PC-3 (cell line): ENCODE data around the gene GRIN1.

Experiments used
- EZH2 ChIP-seq: fragments of 300-600 bp; sonication (generic); IDR thresholded peaks from one replicate; pipeline ENCODE4 v1.6.1; 2017; ENCODE audit warnings: antibody characterized with exemption, mild to moderate bottlenecking, low read length; ENCODE audit not compliant: unreplicated experiment
- EZH2phosphoT487 ChIP-seq: fragments of 300-600 bp; sonication (generic); IDR thresholded peaks from 2 replicates; pipeline ENCODE4 v1.6.1; 2018; ENCODE audit warnings: mild to moderate bottlenecking, antibody characterized with exemption, low read length, borderline replicate concordance
- TF ChIP-seq, protein P1 (sequence below): fragments of 300-600 bp; sonication (generic); conservative IDR thresholded peaks from 2 replicates; pipeline ENCODE4 v1.5.1; 2017; ENCODE audit warnings: antibody characterized with exemption, low read depth, mild to moderate bottlenecking, low read length

- TF ChIP-seq, protein P1, sequence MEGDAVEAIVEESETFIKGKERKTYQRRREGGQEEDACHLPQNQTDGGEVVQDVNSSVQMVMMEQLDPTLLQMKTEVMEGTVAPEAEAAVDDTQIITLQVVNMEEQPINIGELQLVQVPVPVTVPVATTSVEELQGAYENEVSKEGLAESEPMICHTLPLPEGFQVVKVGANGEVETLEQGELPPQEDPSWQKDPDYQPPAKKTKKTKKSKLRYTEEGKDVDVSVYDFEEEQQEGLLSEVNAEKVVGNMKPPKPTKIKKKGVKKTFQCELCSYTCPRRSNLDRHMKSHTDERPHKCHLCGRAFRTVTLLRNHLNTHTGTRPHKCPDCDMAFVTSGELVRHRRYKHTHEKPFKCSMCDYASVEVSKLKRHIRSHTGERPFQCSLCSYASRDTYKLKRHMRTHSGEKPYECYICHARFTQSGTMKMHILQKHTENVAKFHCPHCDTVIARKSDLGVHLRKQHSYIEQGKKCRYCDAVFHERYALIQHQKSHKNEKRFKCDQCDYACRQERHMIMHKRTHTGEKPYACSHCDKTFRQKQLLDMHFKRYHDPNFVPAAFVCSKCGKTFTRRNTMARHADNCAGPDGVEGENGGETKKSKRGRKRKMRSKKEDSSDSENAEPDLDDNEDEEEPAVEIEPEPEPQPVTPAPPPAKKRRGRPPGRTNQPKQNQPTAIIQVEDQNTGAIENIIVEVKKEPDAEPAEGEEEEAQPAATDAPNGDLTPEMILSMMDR = no peak
- TF ChIP-seq EZH2 = no peak
- no peak for TF ChIP-seq EZH2phosphoT487
Observed at GRCh38 chr9:137138058-137138721, 764 bp upstream of the GRIN1 start.
